Activated T-cell treated with anti-CD3 and anti-CD28 coated beads, Interleukin-2, amount 50 U/mL, for 24 hours (primary cell): ENCODE results near the gene LRFN2.

Experiments
- DNase-seq: peaks from one replicate; pipeline ENCODE4 v3.0.0-alpha.2; 2020
- H3K27ac Mint-ChIP-seq: 2 replicates; pipeline ENCODE4 v1.8.0; 2020; ENCODE audit warnings: mild to moderate bottlenecking, mixed read lengths
- H3K27me3 Mint-ChIP-seq: 2 replicates; pipeline ENCODE4 v1.8.0; 2020; ENCODE audit warnings: mixed read lengths
- H3K36me3 Mint-ChIP-seq: 2 replicates; pipeline ENCODE4 v1.8.0; 2020; ENCODE audit warnings: low read depth, mixed read lengths
- H3K4me1 Mint-ChIP-seq: 2 replicates; pipeline ENCODE4 v1.8.0; 2020; ENCODE audit warnings: low read depth, mixed read lengths
- H3K4me3 Mint-ChIP-seq: 2 replicates; pipeline ENCODE4 v1.8.0; 2020; ENCODE audit warnings: mild to moderate bottlenecking, moderate library complexity, mixed read lengths
- H3K9me3 Mint-ChIP-seq: 2 replicates; pipeline ENCODE4 v1.8.0; 2020; ENCODE audit warnings: mixed read lengths

LRFN2 gene

GRCh38 chr6:40398810-40399477 lies 188.2 kb downstream of the LRFN2 start:
- H3K27ac Mint-ChIP-seq = no peak overlapping the region
- peak; percentile 11 for DNase-seq
- no peak overlapping the region for H3K4me3 Mint-ChIP-seq
- H3K36me3 Mint-ChIP-seq = no peaks in the 10 kb centered on the region
- H3K9me3 Mint-ChIP-seq = no peaks in the 10 kb centered on the region
- H3K4me1 Mint-ChIP-seq = peaks cover 9% of the 10 kb centered on the region
- H3K27me3 Mint-ChIP-seq = no peaks in the 10 kb centered on the region

- H3K27ac Mint-ChIP-seq = no peak overlapping the region
- no peak overlapping the region for H3K4me3 Mint-ChIP-seq
- no peaks in the 10 kb centered on the region for H3K27me3 Mint-ChIP-seq
- H3K36me3 Mint-ChIP-seq = no peaks in the 10 kb centered on the region
- DNase-seq = peak; percentile 5
- H3K9me3 Mint-ChIP-seq = no peaks in the 10 kb centered on the region
- H3K4me1 Mint-ChIP-seq = peaks cover 11% of the 10 kb centered on the region
Measured at GRCh38 chr6:40398034-40398691, 189.0 kb downstream of the LRFN2 start.

GRCh38 chr6:40397287-40398033 lies 189.7 kb downstream of the LRFN2 start:
- no peaks in the 10 kb centered on the region for H3K9me3 Mint-ChIP-seq
- H3K36me3 Mint-ChIP-seq = no peaks in the 10 kb centered on the region
- no peaks in the 10 kb centered on the region for H3K27me3 Mint-ChIP-seq
- peaks cover 15% of the 10 kb centered on the region for H3K4me1 Mint-ChIP-seq
- peak; percentile 15 for DNase-seq
- no peak overlapping the region for H3K4me3 Mint-ChIP-seq
- H3K27ac Mint-ChIP-seq = no peak overlapping the region

- no peak overlapping the region for H3K4me3 Mint-ChIP-seq
- H3K9me3 Mint-ChIP-seq = no peaks in the 10 kb centered on the region
- H3K27ac Mint-ChIP-seq = no peak overlapping the region
- H3K27me3 Mint-ChIP-seq = no peaks in the 10 kb centered on the region
- no peaks in the 10 kb centered on the region for H3K36me3 Mint-ChIP-seq
- DNase-seq = no peak
- H3K4me1 Mint-ChIP-seq = peaks cover 19% of the 10 kb centered on the region
Measured at GRCh38 chr6:40395698-40396076, 191.5 kb downstream of the LRFN2 start.

- Mint-ChIP-seq H3K27me3 (no peaks in the 10 kb centered on the region), H3K4me1 (peaks cover 21% of the 10 kb centered on the region), H3K36me3 (no peaks in the 10 kb centered on the region), H3K9me3 (no peaks in the 10 kb centered on the region), H3K27ac (no peak overlapping the region), H3K4me3 (no peak overlapping the region)
- peak; percentile 13 for DNase-seq
Measured at GRCh38 chr6:40395066-40395697, 192.0 kb downstream of the LRFN2 start.

DNA sequence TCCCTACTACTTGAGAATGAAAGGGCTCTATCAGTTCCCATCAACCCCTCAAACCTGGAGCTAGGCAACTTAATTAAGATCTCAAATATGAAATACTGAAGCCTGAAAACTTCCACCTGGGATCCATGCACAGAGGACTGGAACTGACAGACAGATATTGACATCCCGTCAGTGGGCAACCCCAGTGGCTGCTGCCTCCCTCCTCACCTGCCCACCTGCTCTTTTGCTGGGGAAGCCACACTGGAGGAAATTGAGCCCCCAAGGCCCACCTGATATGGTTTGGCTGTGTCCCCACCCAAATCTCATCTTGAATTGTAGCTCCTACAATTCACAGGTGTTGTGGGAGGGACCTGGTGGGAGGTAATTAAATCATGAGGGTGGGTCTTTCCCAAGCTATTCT lies 192.8 kb downstream of the LRFN2 start:
- H3K36me3 Mint-ChIP-seq = no peaks in the 10 kb centered on the region
- peaks cover 24% of the 10 kb centered on the region for H3K4me1 Mint-ChIP-seq
- no peak overlapping the region for H3K4me3 Mint-ChIP-seq
- H3K27me3 Mint-ChIP-seq = no peaks in the 10 kb centered on the region
- H3K9me3 Mint-ChIP-seq = no peaks in the 10 kb centered on the region
- no peak overlapping the region for H3K27ac Mint-ChIP-seq
- DNase-seq = no peak

DNA sequence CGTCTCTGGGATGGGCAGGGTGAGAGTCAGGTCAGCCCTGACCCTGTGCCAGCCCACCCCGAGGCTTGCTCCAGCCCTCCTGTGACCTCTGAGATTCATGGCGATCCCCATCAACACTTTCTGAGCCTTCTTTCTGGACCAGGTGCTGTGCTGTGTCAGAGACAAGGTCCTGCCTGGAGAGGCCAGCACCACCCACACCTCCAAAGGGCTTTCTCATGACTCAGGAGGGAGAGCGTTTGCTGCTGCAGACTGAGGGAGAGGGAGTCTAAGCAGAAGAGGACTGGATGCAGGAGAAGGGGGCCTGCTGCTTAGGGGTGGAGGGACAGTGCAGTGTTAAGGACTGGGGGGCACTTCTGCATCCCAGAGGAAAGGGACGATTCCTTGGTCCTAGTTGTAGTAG lies 193.5 kb downstream of the LRFN2 start:
- Mint-ChIP-seq H3K27ac (no peak overlapping the region), H3K9me3 (no peaks in the 10 kb centered on the region), H3K36me3 (no peaks in the 10 kb centered on the region), H3K4me3 (no peak overlapping the region), H3K4me1 (peaks cover 31% of the 10 kb centered on the region), H3K27me3 (no peaks in the 10 kb centered on the region)
- DNase-seq = no peak

GRCh38 chr6:40392589-40392988 lies 194.6 kb downstream of the LRFN2 start:
- no peak overlapping the region for H3K27ac Mint-ChIP-seq
- H3K4me3 Mint-ChIP-seq = no peak overlapping the region
- no peaks in the 10 kb centered on the region for H3K36me3 Mint-ChIP-seq
- no peaks in the 10 kb centered on the region for H3K9me3 Mint-ChIP-seq
- peaks cover 40% of the 10 kb centered on the region for H3K4me1 Mint-ChIP-seq
- H3K27me3 Mint-ChIP-seq = no peaks in the 10 kb centered on the region
- no peak for DNase-seq

- Mint-ChIP-seq H3K36me3 (no peaks in the 10 kb centered on the region), H3K27ac (no peak overlapping the region), H3K27me3 (no peaks in the 10 kb centered on the region), H3K4me1 (peaks cover 46% of the 10 kb centered on the region), H3K9me3 (no peaks in the 10 kb centered on the region), H3K4me3 (no peak overlapping the region)
- no peak for DNase-seq
Measured at GRCh38 chr6:40391851-40392517, 195.2 kb downstream of the LRFN2 start.

GRCh38 chr6:40391086-40391485 lies 196.1 kb downstream of the LRFN2 start:
- Mint-ChIP-seq H3K27ac (peak overlapping the region; percentile 31), H3K36me3 (no peaks in the 10 kb centered on the region), H3K27me3 (no peaks in the 10 kb centered on the region), H3K9me3 (no peaks in the 10 kb centered on the region), H3K4me3 (no peak overlapping the region), H3K4me1 (peaks cover 55% of the 10 kb centered on the region)
- no peak for DNase-seq

DNA sequence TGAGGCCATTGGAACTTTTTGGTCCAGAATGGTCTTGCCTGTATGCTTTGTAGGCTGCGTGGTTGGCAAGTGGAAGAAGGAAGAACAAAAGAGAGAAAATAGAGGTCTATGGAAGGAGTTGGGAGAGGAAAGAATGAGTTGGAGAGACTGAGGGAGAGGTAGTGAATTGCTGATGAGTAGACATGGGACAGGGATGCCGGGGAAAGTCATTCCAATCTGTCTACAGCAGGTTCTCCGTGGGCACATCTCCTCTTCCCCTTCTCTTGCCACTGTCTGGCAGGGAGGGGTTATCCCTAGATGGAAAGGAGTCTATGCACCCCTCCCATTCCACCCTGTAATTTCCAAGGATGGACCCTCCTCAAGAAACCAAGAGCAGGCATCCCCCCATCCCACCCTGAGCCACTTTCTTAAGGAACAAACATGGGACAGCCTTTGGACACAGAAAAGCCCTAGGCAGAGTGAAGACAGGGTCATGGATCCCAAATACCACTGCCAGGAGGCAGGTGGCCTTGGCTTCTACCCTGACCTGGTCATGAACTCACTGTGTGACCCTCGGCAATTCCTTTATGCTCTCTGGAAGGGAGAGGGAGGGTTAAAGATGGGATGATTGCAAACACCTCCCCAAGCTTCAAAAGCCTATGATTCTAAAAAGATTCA lies 196.9 kb downstream of the LRFN2 start:
- Mint-ChIP-seq H3K4me3 (no peak overlapping the region), H3K27me3 (no peaks in the 10 kb centered on the region), H3K9me3 (no peaks in the 10 kb centered on the region), H3K27ac (no peak overlapping the region), H3K4me1 (peaks cover 61% of the 10 kb centered on the region), H3K36me3 (no peaks in the 10 kb centered on the region)
- DNase-seq = no peak

DNA sequence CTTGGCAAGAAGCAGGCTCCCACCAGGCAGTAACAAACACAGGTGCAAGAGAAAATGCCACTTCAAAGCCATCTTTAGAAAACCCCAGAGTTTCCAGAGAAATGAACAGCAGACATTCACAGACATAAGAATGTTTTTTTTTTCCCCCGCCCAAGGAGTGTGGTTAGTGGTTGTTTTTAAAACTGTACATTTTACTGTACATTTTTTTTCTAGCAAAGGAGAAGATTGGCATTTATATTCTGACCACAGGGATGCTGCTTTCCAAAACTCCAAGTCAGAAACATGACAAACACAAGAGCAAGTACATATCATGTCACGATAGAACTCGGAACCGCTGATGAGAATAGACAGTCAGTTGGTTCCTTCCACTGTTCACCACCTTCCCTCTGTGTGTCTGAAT lies 197.9 kb downstream of the LRFN2 start:
- no peaks in the 10 kb centered on the region for H3K36me3 Mint-ChIP-seq
- H3K9me3 Mint-ChIP-seq = no peaks in the 10 kb centered on the region
- DNase-seq = no peak
- no peaks in the 10 kb centered on the region for H3K27me3 Mint-ChIP-seq
- no peak overlapping the region for H3K4me3 Mint-ChIP-seq
- peaks cover 63% of the 10 kb centered on the region for H3K4me1 Mint-ChIP-seq
- H3K27ac Mint-ChIP-seq = peak overlapping the region; percentile 78

DNA sequence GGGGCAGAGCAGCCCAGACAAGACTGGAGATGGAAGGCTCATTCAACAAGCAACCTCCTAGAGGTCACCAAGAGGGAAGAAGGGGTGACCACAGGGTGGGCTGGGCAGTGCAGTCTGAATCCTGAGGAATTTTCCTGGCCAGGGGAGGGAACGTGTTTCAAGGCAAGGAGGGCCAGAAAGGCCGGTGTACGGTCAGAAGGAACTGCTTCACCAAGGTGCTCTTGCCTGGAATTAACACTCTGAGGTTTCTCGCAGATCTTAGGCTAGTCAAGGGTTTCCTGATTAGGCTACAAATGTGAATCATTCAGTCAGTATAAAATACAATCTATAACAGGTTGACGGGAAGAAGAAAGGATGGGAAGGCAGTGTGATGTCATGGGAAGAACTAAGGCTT lies 199.3 kb downstream of the LRFN2 start:
- Mint-ChIP-seq H3K9me3 (no peaks in the 10 kb centered on the region), H3K36me3 (no peaks in the 10 kb centered on the region), H3K4me1 (peaks cover 58% of the 10 kb centered on the region), H3K4me3 (no peak overlapping the region), H3K27me3 (no peaks in the 10 kb centered on the region), H3K27ac (peak overlapping the region; percentile 63)
- no peak for DNase-seq
